ENCODE data around the gene LSG1.

The LSG1 gene

DNA sequence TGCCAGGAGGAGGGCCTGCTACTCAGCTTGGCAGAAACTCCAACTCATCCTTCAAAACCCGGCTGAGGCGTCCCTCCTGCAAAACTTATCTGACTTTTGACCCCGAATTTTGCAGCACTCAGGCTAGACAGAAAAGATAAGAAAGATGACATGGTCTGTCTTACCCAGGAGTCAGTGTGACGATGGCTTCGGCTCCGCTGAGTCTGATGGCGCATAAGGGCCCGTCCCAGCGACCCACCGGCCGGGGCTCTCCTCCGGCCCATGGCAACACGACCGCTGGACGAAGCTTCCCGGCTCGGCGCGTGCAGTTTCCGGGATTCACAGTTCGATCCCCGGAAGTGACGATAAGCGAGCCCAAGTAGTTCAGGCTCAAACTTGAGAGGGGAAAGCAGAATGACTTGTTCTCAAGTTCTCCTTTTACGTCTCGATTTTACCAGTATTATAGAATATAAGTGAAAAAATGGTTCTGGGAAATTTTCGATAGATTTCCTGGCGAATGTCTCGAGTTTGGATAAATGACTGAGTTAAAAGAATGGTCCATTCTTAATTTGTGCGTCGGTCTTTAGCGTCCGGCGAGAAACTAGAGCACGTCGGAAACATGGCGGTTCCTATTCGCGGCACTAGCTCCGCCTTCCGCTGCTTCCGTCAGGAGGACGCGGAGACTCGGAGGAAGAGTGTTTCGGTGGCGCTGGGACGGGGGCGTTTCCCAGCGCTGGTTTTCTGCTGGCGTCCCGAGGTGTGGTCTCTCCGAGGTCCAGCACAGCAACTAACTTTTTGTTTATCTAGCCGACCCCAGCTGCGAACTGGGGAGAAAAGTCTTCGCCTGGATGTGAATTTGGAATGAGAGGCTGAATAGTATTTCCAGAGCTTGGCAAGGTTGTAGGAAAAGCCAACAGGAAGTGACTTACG lies at the start of gene LSG1:
Gene LSG1 (minus strand): TSS at position 292 of the 909 bp plus-strand sequence. CDS start 29 bp downstream, at position 263.
- Histone ChIP-seq H3K9me3 (ENCODE audit: control insufficient read depth, low read length) (no peaks in the 10 kb centered on the region), H3K4me1 (ENCODE audit: control insufficient read depth, insufficient read depth, low read length) (peaks cover 7% of the 10 kb centered on the region), H3K4me3 (ENCODE audit: low read length) (peak within 1 kb of the TSS; percentile 96), H3K9ac (ENCODE audit: low read length) (peak within 1 kb of the TSS; percentile 88), H3K27me3 (ENCODE audit: control insufficient read depth, insufficient read depth, low read length) (no peaks in the 10 kb centered on the region), H3K36me3 (ENCODE audit: control insufficient read depth, insufficient read depth, low read length) (no peaks in the 10 kb centered on the region)

DNA sequence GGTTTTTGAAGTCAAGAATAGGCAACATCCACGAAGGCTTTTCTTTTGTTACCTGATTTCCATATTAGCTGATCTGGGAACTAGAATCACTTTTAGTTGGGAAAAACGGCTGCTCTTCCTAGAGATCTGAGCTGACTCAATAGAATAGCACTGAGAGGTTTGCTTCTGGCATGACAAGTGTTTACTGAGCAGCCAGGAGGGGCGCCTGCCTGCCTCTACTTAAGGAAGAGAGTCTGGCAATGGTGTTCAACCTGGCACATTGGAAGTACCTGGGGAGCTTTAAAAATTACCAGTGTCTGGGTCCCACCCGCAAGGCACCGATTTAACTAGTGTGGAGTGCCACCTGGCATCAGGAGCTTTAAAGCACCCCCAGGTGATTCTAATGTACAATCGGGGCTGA lies 48.1 kb upstream of the LSG1 start:
- H3K9me3 ChIP-seq (ENCODE audit: control insufficient read depth, low read length): no peaks in the 10 kb centered on the region
- H3K4me1 ChIP-seq (ENCODE audit: control insufficient read depth, insufficient read depth, low read length): peaks cover 21% of the 10 kb centered on the region
- no peaks in the 10 kb centered on the region for H3K27me3 ChIP-seq (ENCODE audit: control insufficient read depth, insufficient read depth, low read length)
- H3K36me3 ChIP-seq (ENCODE audit: control insufficient read depth, insufficient read depth, low read length): no peaks in the 10 kb centered on the region
- no peak overlapping the region for H3K4me3 ChIP-seq (ENCODE audit: low read length)
- no peak overlapping the region for H3K9ac ChIP-seq (ENCODE audit: low read length)

DNA sequence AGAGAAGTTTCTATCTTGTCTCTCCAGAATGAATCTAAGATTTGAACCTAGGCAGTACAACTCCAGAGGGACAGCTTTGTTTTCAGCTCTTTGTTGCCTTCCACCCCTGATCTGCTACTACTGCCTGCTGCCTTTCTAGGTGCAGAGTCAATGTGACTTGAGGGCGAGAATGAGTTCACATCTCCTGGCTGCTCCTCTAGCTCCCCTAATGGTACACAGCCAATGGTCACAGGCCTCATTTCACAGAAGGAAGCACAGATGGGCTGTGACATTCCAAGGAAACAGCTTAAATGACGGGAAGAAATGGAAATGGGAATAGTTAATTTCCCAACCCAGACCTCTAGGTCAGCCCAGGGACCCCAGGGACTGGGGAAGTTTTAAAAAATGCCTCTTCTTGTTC lies 46.1 kb upstream of the LSG1 start:
- Histone ChIP-seq H3K4me1 (ENCODE audit: control insufficient read depth, insufficient read depth, low read length) (peaks cover 12% of the 10 kb centered on the region), H3K36me3 (ENCODE audit: control insufficient read depth, insufficient read depth, low read length) (no peaks in the 10 kb centered on the region), H3K4me3 (ENCODE audit: low read length) (no peak overlapping the region), H3K27me3 (ENCODE audit: control insufficient read depth, insufficient read depth, low read length) (no peaks in the 10 kb centered on the region), H3K9ac (ENCODE audit: low read length) (no peak overlapping the region), H3K9me3 (ENCODE audit: control insufficient read depth, low read length) (no peaks in the 10 kb centered on the region)

DNA sequence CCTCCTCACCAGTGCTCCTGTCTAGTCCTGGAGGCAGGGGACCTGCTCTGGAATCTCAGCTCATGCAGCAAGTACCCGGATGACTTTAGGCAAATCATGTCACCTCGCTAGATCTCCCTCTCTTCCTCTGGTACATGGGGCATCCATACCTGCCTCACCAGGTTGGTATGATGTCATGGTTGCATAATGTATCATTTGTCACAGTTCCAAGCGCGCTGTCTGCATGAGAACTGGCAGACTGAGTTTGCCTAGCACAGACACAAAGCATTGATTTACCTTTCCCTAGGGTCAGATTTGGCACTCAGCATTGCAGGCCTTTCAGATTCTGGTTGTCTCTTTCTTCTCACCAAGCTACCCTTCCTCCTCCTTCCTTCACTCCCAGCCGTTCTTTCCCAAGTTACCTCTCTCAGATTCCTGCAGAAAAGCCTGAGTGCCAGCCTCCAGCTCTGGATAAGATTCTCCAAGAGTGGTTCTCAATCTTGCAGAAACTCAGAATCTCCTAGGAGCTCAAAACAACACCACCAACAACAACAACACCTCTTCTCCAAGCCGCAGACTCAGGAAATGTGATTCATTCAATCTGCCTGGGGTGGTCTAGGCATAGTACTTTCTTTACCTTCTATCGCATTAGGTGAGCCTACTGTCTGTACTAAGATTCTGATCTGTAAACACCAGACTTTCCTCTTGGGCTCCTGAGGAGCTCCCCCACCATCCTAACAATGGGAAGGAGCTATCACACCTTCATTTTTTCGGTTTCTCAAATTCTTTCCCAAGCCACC lies 43.2 kb upstream of the LSG1 start:
- no peak overlapping the region for H3K4me3 ChIP-seq (ENCODE audit: low read length)
- no peaks in the 10 kb centered on the region for H3K4me1 ChIP-seq (ENCODE audit: control insufficient read depth, insufficient read depth, low read length)
- H3K9ac ChIP-seq (ENCODE audit: low read length): no peak overlapping the region
- no peaks in the 10 kb centered on the region for H3K36me3 ChIP-seq (ENCODE audit: control insufficient read depth, insufficient read depth, low read length)
- no peaks in the 10 kb centered on the region for H3K9me3 ChIP-seq (ENCODE audit: control insufficient read depth, low read length)
- no peaks in the 10 kb centered on the region for H3K27me3 ChIP-seq (ENCODE audit: control insufficient read depth, insufficient read depth, low read length)

DNA sequence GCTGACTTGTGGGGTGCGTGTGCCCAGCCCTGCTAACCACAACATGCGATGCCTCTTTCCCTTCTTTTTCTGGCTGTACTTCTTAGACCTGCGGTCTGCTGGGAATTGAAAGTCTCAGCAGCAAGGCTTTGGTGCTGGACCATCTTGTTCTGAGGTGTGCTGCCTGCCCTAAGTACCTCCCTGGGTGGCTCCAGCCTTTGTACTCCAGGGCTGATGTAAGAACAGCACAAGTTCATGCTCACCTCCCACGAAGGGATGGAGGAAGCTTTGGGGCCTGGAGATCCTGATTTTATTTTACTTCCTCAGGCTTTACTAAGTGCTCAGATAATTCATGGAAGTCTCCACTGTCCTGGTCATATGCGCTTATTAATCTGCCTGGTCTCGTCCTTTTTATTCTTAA lies 42.6 kb upstream of the LSG1 start:
- Histone ChIP-seq H3K4me3 (ENCODE audit: low read length) (no peak overlapping the region), H3K36me3 (ENCODE audit: control insufficient read depth, insufficient read depth, low read length) (no peaks in the 10 kb centered on the region), H3K9me3 (ENCODE audit: control insufficient read depth, low read length) (no peaks in the 10 kb centered on the region), H3K4me1 (ENCODE audit: control insufficient read depth, insufficient read depth, low read length) (no peaks in the 10 kb centered on the region), H3K27me3 (ENCODE audit: control insufficient read depth, insufficient read depth, low read length) (no peaks in the 10 kb centered on the region), H3K9ac (ENCODE audit: low read length) (no peak overlapping the region)

DNA sequence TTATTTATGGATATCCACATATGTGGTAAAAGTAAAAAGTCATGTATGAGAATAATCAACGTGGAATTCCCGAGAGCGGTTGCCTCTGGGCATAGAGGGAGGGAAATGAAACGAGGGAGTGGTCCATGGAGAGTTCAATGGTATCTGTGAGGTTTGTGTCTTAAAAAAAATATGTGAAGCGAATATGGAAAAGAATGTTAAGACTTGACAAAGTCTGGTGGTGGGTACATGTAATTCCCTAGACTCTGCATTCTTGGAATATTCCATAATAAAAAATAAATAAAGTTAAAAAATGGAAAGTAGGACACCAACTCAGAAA lies 42.1 kb upstream of the LSG1 start:
- Histone ChIP-seq H3K9ac (ENCODE audit: low read length) (no peak overlapping the region), H3K9me3 (ENCODE audit: control insufficient read depth, low read length) (no peaks in the 10 kb centered on the region), H3K27me3 (ENCODE audit: control insufficient read depth, insufficient read depth, low read length) (no peaks in the 10 kb centered on the region), H3K36me3 (ENCODE audit: control insufficient read depth, insufficient read depth, low read length) (no peaks in the 10 kb centered on the region), H3K4me3 (ENCODE audit: low read length) (no peak overlapping the region), H3K4me1 (ENCODE audit: control insufficient read depth, insufficient read depth, low read length) (no peaks in the 10 kb centered on the region)

DNA sequence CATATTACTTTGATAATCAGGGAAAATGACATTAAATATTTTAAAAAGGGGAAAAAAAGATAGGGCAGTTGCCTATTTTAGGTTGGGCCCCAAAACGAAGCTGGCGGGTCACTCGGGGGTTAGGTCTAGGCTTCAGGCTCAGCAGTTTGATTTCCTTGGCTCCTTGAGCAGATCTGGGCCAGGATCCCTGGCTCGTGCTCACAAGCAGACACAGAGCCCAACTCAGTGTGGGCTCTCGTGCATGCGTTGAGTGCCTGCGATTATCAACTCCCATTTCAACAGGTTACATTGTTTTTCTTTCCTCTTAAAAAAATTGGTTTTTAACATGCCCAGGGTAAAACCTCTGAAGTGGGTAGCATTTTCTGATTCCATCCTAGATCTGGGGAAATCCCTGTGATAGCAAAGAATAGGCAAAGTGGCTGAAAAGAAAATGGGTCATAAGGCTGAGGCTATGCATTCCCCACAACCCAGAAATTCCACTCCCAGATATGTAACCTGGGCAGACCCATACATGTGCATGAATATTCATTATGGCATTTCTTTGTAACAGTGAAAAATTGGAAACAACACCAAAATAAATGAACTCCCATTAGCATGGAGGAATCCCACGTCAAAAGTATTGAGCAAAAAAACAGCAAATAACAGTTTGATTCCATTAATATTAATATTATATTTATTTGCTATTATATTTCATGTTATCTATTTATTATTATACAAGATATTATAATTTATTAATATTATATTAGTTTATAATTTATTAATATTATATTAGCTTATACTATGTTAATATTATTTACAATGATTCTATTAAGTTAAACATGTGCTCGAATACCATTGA lies 41.5 kb upstream of the LSG1 start:
- Histone ChIP-seq H3K4me1 (ENCODE audit: control insufficient read depth, insufficient read depth, low read length) (no peaks in the 10 kb centered on the region), H3K9ac (ENCODE audit: low read length) (no peak overlapping the region), H3K36me3 (ENCODE audit: control insufficient read depth, insufficient read depth, low read length) (no peaks in the 10 kb centered on the region), H3K9me3 (ENCODE audit: control insufficient read depth, low read length) (no peaks in the 10 kb centered on the region), H3K27me3 (ENCODE audit: control insufficient read depth, insufficient read depth, low read length) (no peaks in the 10 kb centered on the region), H3K4me3 (ENCODE audit: low read length) (no peak overlapping the region)

DNA sequence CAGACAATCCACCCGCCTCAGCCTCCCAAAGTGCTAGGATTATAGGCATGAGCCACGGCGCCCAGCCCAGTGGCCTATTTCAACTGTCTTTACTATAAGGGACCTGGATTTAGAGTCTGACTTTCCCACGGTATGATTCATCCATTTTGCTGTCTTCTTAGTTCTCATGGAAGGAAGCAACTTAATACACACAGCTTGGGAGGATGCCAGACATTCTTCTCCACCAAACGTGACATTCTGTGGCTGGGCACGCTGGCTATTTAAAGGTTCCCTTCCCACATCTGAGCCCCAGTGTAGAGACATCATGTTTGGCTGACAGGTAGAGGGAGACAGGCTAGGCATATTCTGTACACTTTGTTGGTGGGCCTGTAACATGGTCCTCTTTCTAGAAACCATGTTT lies 39.9 kb upstream of the LSG1 start:
- no peaks in the 10 kb centered on the region for H3K27me3 ChIP-seq (ENCODE audit: control insufficient read depth, insufficient read depth, low read length)
- H3K9me3 ChIP-seq (ENCODE audit: control insufficient read depth, low read length): no peaks in the 10 kb centered on the region
- no peaks in the 10 kb centered on the region for H3K36me3 ChIP-seq (ENCODE audit: control insufficient read depth, insufficient read depth, low read length)
- H3K9ac ChIP-seq (ENCODE audit: low read length): no peak overlapping the region
- no peak overlapping the region for H3K4me3 ChIP-seq (ENCODE audit: low read length)
- no peaks in the 10 kb centered on the region for H3K4me1 ChIP-seq (ENCODE audit: control insufficient read depth, insufficient read depth, low read length)

DNA sequence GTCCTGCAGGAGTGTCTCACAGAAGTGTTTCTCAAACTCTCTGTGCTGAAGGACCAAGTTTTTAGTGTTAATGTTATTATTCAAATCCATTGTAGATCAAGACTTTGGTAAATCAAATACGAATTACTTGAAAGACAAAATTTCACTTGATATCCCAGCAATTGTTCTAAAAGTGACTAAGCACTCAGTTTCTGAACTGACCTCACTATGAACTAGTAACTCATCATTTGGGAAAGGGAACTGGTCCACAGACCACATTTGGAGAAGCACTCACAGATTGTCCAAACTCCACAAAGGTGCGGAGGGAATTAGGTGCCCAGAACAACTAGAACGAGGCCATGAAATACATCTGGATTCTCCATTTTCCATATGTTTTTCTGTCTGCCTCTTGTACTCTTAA lies 39.3 kb upstream of the LSG1 start:
- no peaks in the 10 kb centered on the region for H3K36me3 ChIP-seq (ENCODE audit: control insufficient read depth, insufficient read depth, low read length)
- no peaks in the 10 kb centered on the region for H3K27me3 ChIP-seq (ENCODE audit: control insufficient read depth, insufficient read depth, low read length)
- H3K4me1 ChIP-seq (ENCODE audit: control insufficient read depth, insufficient read depth, low read length): no peaks in the 10 kb centered on the region
- no peak overlapping the region for H3K4me3 ChIP-seq (ENCODE audit: low read length)
- no peaks in the 10 kb centered on the region for H3K9me3 ChIP-seq (ENCODE audit: control insufficient read depth, low read length)
- H3K9ac ChIP-seq (ENCODE audit: low read length): no peak overlapping the region

DNA sequence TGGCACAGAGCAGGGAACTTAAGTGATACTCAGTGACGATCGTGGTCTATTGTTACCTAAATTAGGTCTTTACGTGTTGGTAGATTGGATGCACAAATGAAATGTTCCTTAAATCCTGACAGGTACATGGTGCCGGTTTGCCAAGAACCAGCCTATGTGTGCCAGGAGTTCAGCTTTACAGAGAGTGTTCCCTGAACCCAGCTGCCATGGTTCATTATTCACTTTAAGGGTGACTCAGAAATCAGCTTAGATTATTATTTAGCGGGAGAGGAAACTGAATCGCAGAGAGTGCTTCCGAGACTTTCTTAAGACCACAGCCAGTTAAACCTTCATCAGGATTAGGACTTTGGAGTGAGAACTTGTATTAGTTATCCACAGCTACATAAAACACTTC lies 35.2 kb upstream of the LSG1 start:
- Histone ChIP-seq H3K27me3 (ENCODE audit: control insufficient read depth, insufficient read depth, low read length) (no peaks in the 10 kb centered on the region), H3K9me3 (ENCODE audit: control insufficient read depth, low read length) (no peaks in the 10 kb centered on the region), H3K36me3 (ENCODE audit: control insufficient read depth, insufficient read depth, low read length) (no peaks in the 10 kb centered on the region), H3K4me1 (ENCODE audit: control insufficient read depth, insufficient read depth, low read length) (no peaks in the 10 kb centered on the region), H3K4me3 (ENCODE audit: low read length) (no peak overlapping the region), H3K9ac (ENCODE audit: low read length) (no peak overlapping the region)

DNA sequence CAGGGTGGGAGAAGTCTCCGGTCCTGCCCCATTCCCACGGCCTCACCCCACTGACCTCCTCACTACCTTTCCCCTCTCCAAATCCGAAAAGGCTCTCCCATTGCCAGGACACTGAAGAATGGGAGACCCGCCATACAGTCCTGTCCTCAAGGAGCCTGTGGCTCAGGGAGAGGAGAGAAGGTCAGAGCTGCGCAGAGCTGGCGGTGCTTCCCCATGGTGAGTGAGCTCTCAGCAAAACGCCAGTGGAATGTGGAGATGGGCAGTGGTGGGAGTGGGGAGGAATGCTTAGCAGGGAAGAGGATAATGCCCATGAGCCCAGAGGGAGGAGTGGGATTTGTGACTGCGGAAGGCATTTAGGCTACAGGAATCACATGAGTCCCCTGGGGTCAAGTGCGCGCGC lies 33.8 kb upstream of the LSG1 start:
- H3K36me3 ChIP-seq (ENCODE audit: control insufficient read depth, insufficient read depth, low read length): no peaks in the 10 kb centered on the region
- no peaks in the 10 kb centered on the region for H3K4me1 ChIP-seq (ENCODE audit: control insufficient read depth, insufficient read depth, low read length)
- no peak overlapping the region for H3K9ac ChIP-seq (ENCODE audit: low read length)
- no peaks in the 10 kb centered on the region for H3K9me3 ChIP-seq (ENCODE audit: control insufficient read depth, low read length)
- no peak overlapping the region for H3K4me3 ChIP-seq (ENCODE audit: low read length)
- H3K27me3 ChIP-seq (ENCODE audit: control insufficient read depth, insufficient read depth, low read length): no peaks in the 10 kb centered on the region

DNA sequence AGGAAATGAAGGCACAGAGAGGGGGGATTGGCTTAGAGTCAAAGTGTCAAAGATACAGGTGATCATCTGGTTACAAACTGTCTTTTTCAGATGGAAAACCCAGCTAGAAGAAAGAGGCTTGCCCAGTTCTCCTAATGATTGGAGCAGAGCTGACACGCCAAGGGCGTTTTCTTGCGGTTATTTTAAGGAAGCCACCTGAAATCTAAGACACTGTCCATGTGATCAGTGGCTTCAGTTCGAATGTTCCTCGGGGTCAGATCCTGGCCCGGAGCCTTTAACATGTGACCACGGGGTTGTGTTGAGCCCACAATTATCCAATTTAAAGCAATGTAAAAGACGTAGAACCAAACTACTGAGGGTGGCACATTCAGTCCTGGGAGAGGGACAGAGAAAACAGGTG lies 33.2 kb upstream of the LSG1 start:
- no peaks in the 10 kb centered on the region for H3K9me3 ChIP-seq (ENCODE audit: control insufficient read depth, low read length)
- H3K36me3 ChIP-seq (ENCODE audit: control insufficient read depth, insufficient read depth, low read length): no peaks in the 10 kb centered on the region
- no peak overlapping the region for H3K9ac ChIP-seq (ENCODE audit: low read length)
- H3K27me3 ChIP-seq (ENCODE audit: control insufficient read depth, insufficient read depth, low read length): no peaks in the 10 kb centered on the region
- H3K4me1 ChIP-seq (ENCODE audit: control insufficient read depth, insufficient read depth, low read length): no peaks in the 10 kb centered on the region
- H3K4me3 ChIP-seq (ENCODE audit: low read length): no peak overlapping the region

Measured in mucosa of stomach (tissue), 1 donor.